Stimulated activated naive CD4-positive, alpha-beta T cell treated with Interleukin-2 at 50 U/mL for 16 hours (primary cell): ENCODE data around the gene EMX2.
"Not testable (repeated sequence)": the region's sequence is repeated elsewhere in the genome, so short reads cannot be mapped to it uniquely, and the experiment has no call there.

Experiments
- DNase-seq: peaks from one replicate; lab custom pipeline; 2025; lab: John Stamatoyannopoulos, UW

Gene EMX2

GRCh38 chr10:117560942-117561341 lies 18.4 kb downstream of the EMX2 start:
- no peak for DNase-seq

GRCh38 chr10:117562220-117562619 lies 19.7 kb downstream of the EMX2 start:
- no peak for DNase-seq

GRCh38 chr10:117562896-117563737 lies 20.6 kb downstream of the EMX2 start:
- DNase-seq: no peak

- no peak for DNase-seq
Measured at GRCh38 chr10:117563780-117564179, 21.2 kb downstream of the EMX2 start.

GRCh38 chr10:117565068-117565467 lies 22.5 kb downstream of the EMX2 start:
- DNase-seq: no peak

GRCh38 chr10:117568334-117568733 lies 25.8 kb downstream of the EMX2 start:
- DNase-seq: no peak

GRCh38 chr10:117569610-117570390 lies 27.3 kb downstream of the EMX2 start:
- DNase-seq: no peak

GRCh38 chr10:117570880-117571279 lies 28.3 kb downstream of the EMX2 start:
- no peak for DNase-seq

- DNase-seq: no peak
Measured at GRCh38 chr10:117574498-117575146, 32.1 kb downstream of the EMX2 start.

- no peak for DNase-seq
Measured at GRCh38 chr10:117578490-117578889, 35.9 kb downstream of the EMX2 start.

- no peak for DNase-seq
Measured at GRCh38 chr10:117578999-117579590, 36.5 kb downstream of the EMX2 start.

GRCh38 chr10:117581961-117582360 lies 39.4 kb downstream of the EMX2 start:
- no peak for DNase-seq

- not testable (repeated sequence) for DNase-seq
Measured at GRCh38 chr10:117584831-117585230, 42.3 kb downstream of the EMX2 start.

GRCh38 chr10:117587036-117587435 lies 44.5 kb downstream of the EMX2 start:
- DNase-seq: no peak

- DNase-seq: no peak
Measured at GRCh38 chr10:117590101-117590875, 47.7 kb downstream of the EMX2 start.

GRCh38 chr10:117591043-117591442 lies 48.5 kb downstream of the EMX2 start:
- no peak for DNase-seq

GRCh38 chr10:117594722-117595121 lies 52.2 kb downstream of the EMX2 start:
- DNase-seq: no peak

GRCh38 chr10:117596706-117597105 lies 54.2 kb downstream of the EMX2 start:
- DNase-seq: no peak

GRCh38 chr10:117597216-117597615 lies 54.7 kb downstream of the EMX2 start:
- DNase-seq: no peak
